HG03066 (cell line): ENCODE measurements around the gene ELFN2.
"Not testable (repeated sequence)": the region's sequence is repeated elsewhere in the genome, so short reads cannot be mapped to it uniquely, and the experiment has no call there.

Source experiments
- ATAC-seq: cut with Tn5 transposase; IDR thresholded peaks from one replicate; pipeline ENCODE4 v1.9.1; 2021; ENCODE audit warnings: low read depth; ENCODE audit not compliant: unreplicated experiment

Gene ELFN2

DNA sequence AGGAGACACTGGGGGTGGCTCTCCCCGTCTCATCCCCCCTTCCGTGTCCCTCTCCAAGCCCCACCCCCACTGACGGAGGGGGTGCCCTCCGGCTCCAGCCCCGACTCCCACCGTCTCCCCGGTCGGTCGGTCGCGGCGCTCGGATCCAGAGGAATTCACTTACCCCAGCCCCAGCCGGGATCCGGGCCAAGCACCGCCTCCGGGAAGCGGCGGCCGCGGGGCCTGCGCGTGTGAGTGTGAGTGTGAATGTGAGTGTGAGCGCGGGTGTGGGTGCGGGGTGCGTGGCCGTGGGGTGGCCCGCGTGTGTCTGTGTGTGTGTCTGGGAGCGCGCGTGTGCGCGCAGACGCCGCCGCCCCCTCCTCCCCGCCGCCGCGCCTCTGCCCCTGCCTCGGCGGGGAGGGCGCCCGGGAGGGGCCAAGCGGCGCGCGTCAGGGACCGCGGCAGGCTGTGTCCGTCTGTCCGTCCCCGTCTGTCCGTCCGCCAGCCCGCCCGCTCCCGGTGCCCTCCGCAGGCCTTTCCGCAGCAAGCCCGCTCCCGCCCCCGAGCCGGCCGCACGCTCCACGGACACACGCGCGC lies at the start of gene ELFN2:
Gene ELFN2 (minus strand): TSS at position 345 of the 576 bp plus-strand sequence. CDS start 51,945 bp downstream, outside the sequence.
- no peak for ATAC-seq

- ATAC-seq = no peak
Measured at GRCh38 chr22:37476389-37477329, 49.4 kb upstream of the ELFN2 start.

GRCh38 chr22:37474447-37475090 lies 47.3 kb upstream of the ELFN2 start:
- ATAC-seq = no peak

DNA sequence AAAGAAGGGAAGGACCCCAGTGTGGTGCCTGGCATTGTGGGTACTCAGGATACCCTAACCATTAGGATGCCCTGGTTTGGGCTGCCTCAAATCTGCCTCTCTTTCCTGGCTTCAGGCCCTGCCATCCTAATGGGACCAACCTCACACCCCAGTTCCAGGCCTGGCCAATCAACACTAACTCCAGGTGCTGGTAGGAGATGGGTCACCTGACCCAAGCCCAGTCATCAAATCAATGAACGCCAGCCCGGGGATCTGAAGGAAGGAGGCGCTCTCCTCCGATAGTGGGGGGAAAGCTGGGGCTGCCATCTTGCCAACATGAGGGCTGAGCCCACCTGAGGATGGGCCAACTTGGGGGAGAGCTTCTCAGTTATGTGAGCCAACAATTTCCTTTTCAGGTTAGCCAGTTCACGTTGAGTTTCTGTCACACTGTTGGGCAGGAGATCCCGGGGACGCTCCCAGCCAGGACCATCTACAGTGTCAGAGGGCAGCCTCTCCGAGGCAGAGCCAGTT lies 46.2 kb upstream of the ELFN2 start:
- no peak for ATAC-seq

DNA sequence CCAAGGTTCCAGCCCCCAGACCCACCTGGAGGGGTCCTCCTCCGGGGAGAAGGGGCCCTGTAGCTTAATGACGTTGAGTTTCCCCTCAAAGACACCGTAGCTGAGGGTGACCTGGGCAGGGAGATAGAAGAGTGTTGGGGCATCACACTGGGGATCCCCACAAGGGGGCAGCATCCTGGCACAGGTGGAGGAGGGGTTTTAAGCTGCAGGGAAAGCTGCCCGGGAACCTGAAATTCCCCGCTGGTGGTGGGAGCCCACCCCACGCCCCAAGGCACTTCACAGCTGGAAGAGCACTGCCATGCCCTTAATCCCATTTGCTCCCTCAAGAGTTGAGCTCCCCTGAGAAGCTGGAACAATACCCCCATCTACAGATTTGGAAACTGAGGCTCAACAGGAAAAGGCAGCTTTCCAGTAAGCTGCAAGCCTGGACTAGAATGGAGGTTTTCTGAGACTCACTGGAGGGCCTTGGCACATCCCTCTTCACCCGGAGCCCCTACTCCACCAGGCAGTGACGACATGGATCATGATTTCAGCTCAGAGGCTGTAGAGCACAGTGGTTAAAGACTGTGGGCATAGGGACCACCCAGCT lies 45.2 kb upstream of the ELFN2 start:
- ATAC-seq = no peak

- ATAC-seq = no peak
Measured at GRCh38 chr22:37471727-37472417, 44.6 kb upstream of the ELFN2 start.

- no peak for ATAC-seq
Measured at GRCh38 chr22:37470087-37470445, 42.8 kb upstream of the ELFN2 start.

GRCh38 chr22:37469416-37470086 lies 42.3 kb upstream of the ELFN2 start:
- no peak for ATAC-seq

DNA sequence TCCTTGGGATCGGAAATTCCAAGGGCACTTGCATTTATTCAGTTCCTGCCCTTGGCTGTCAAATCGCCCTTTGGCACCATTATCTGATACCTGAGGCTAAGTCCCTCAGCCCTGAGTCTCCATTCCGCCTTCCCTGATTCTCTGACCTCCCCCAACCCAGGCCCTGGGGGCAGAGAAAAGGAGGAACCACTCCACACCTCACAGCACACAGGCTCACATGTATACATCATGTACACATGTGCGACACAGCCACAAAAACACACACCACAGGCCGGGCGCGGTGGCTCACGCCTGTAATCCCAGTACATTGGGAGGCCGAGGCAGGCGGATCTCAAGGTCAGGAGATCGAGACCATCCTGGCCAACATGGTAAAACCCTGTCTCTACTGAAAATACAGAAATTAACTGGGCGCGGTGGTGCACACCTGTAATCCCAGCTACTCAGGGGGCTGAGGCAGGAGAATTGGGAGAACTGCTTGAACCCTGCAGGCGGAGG lies 41.0 kb upstream of the ELFN2 start:
- not testable (repeated sequence) for ATAC-seq

GRCh38 chr22:37467391-37467955 lies 40.2 kb upstream of the ELFN2 start:
- no peak for ATAC-seq

DNA sequence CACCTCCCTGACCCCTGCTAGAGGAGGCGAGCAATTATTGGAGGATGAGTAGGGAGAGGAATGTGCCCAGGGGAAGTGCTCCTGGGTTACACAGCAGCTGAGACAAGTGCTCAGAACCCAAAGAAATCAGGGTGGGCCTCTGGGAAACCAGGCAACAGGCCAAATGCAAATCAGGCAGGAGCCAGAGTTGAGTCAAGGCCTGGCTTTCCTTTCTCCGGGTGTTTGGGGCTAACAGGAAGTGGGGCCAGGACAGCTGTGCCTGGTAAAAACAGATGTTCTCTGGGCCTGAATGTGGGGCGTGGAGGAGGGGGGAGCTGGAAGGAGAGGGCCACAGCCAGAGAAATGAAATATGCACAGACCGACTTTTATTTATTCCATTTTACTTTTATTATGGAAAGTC lies 36.9 kb upstream of the ELFN2 start:
- no peak for ATAC-seq

DNA sequence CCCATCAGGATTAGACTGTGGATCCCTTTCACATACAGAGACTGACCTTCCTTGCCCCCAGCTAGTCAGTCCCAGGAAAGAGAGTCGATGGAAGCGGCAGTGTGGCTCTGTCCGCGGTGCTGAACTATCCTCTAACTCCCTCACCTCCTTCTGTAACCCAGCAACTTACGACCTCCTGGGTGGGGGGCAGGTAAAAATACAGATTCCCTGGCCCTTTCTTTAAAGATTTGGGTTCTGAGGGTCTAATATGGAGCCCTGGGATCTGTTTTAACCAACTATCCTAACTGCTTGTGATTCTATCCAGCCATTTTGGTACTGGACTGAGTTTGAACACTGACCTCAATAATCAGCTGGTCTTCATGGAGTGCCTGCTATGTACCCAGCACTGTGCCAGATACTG lies 35.7 kb upstream of the ELFN2 start:
- no peak for ATAC-seq

GRCh38 chr22:37462436-37462835 lies 35.2 kb upstream of the ELFN2 start:
- ATAC-seq = no peak

GRCh38 chr22:37461961-37462360 lies 34.7 kb upstream of the ELFN2 start:
- ATAC-seq = no peak

- ATAC-seq = no peak
Measured at GRCh38 chr22:37460684-37461083, 33.4 kb upstream of the ELFN2 start.

- no peak for ATAC-seq
Measured at GRCh38 chr22:37459206-37459605, 31.9 kb upstream of the ELFN2 start.

DNA sequence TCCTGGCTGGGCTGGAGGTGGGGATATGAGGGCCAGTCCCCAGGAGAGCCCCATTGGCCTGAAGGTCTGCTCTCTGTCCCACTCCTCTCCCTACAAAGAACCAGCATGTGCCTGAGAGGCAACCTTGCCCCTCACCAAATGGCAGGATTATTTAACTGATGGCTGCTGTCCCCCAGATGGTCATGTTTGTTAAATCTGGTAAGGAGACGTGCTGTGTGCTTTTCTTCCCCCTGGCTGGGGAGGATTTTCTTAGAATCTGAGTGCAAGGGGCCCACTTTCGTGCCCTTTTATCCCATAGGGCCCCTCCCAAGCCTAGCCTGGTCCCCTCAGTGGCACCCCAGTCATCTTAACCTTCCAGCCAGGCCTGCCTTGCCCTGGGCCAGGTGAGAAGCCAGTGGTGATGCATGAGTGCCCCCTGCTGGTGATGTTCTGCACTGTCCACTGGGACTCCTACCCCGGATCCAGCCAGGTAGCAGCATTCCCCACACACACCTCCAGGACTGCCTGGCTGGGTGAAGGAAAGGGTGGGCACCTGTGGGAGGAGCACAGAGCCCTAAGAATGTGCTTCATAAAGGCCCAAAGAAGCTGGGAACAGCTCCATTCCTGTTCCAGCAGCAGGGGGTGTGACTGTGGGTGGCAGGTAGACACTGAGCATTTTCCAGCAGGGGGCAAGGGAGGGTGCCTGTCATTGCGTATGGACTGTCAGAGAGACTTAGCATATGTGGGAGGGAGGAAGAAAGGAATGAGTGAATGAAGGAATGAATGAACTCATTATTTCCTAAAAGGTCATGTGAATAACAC lies 30.0 kb upstream of the ELFN2 start:
- ATAC-seq = no peak

GRCh38 chr22:37456346-37456745 lies 29.1 kb upstream of the ELFN2 start:
- no peak for ATAC-seq

- ATAC-seq = no peak
Measured at GRCh38 chr22:37455896-37456295, 28.6 kb upstream of the ELFN2 start.
